GM15510 (cell line): ENCODE data around the gene RGS12.

Experiments
- POLR2A ChIP-seq: IDR thresholded peaks from 3 replicates; pipeline ENCODE4 v1.6.1; 2011; ENCODE audit warnings: borderline replicate concordance; ENCODE audit not compliant: insufficient read length; ENCODE audit errors: extremely low read depth

The RGS12 gene

GRCh38 chr4:3293401-3294391, 875 bp downstream of the RGS12 start:
- TF ChIP-seq POLR2A = no peak

GRCh38 chr4:3294401-3295241, 1.8 kb downstream of the RGS12 start:
- no peak for TF ChIP-seq POLR2A

GRCh38 chr4:3295837-3296624, 3.2 kb downstream of the RGS12 start:
- no peak for TF ChIP-seq POLR2A

- TF ChIP-seq POLR2A = no peak
Measured at GRCh38 chr4:3296651-3297050, 3.8 kb downstream of the RGS12 start.

- TF ChIP-seq POLR2A = no peak
Measured at GRCh38 chr4:3297066-3297859, 4.4 kb downstream of the RGS12 start.

GRCh38 chr4:3299122-3299975, 6.5 kb downstream of the RGS12 start:
- no peak for TF ChIP-seq POLR2A

- no peak for TF ChIP-seq POLR2A
Measured at GRCh38 chr4:3299976-3300671, 7.3 kb downstream of the RGS12 start.

GRCh38 chr4:3301450-3302172, 8.8 kb downstream of the RGS12 start:
- no peak for TF ChIP-seq POLR2A

- no peak for TF ChIP-seq POLR2A
Measured at GRCh38 chr4:3302173-3302785, 9.5 kb downstream of the RGS12 start.

- TF ChIP-seq POLR2A = no peak
Measured at GRCh38 chr4:3302786-3303564, 10.2 kb downstream of the RGS12 start.

- TF ChIP-seq POLR2A = no peak
Measured at GRCh38 chr4:3303565-3303824, 10.7 kb downstream of the RGS12 start.
